CD14-positive monocyte (primary cell): ENCODE results near the gene TP53RK. TPM values are rescaled to one million over a fixed set of nuclear protein-coding genes. Genes with fewer than 3 reads are reported as not detected.

ENCODE experiments used
- DNase-seq, 3 donors: peaks; one replicate each; pipeline ENCODE4 v3.0.0-alpha.2; 2011 to 2022
- H2AFZ ChIP-seq: 2 replicates; pipeline ENCODE4 v1.6.0; 2012; ENCODE audit warnings: mild to moderate bottlenecking, low read depth, low read length, inconsistent platforms; ENCODE audit not compliant: insufficient read depth, poor library complexity, severe bottlenecking
- H3K27ac ChIP-seq, 2 donors: 1 replicate in 1 of 2; 2 replicates in 1 of 2; pipeline ENCODE4 v1.5.1; 2012 to 2013; ENCODE audit warnings: low read length in 2 of 2, control low read depth in 1 of 2, inconsistent platforms in 1 of 2, low read depth in 1 of 2, mild to moderate bottlenecking in 1 of 2
- H3K27me3 ChIP-seq, 2 donors: one replicate each; pipeline versions ENCODE4 v1.6.0 to v1.6.1; 2011 to 2013; ENCODE audit warnings: low read length in 2 of 2; ENCODE audit not compliant: control insufficient read depth in 2 of 2, insufficient read depth in 2 of 2
- H3K36me3 ChIP-seq, 2 donors: replicated peaks in 1 of 2; 1 replicate in 1 of 2; 2 replicates in 1 of 2; pipeline versions ENCODE4 v1.5.1 to v1.6.1; 2012 to 2013; ENCODE audit warnings: low read length in 2 of 2, control low read depth in 1 of 2, inconsistent platforms in 1 of 2, mild to moderate bottlenecking in 1 of 2; ENCODE audit not compliant: insufficient read depth in 2 of 2, control insufficient read depth in 1 of 2
- H3K4me1 ChIP-seq, 2 donors: 1 replicate in 1 of 2; 2 replicates in 1 of 2; pipeline versions ENCODE4 v1.5.1 to v1.6.1; 2012 to 2013; ENCODE audit warnings: low read length in 2 of 2, control low read depth in 1 of 2, inconsistent platforms in 1 of 2, mild to moderate bottlenecking in 1 of 2, moderate library complexity in 1 of 2; ENCODE audit not compliant: insufficient read depth in 2 of 2, control insufficient read depth in 1 of 2
- H3K4me2 ChIP-seq: replicated peaks from 2 replicates; pipeline ENCODE3; 2012; ENCODE audit warnings: low read length, moderate library complexity, mild to moderate bottlenecking; ENCODE audit not compliant: poor library complexity, severe bottlenecking; ENCODE audit errors: extremely low read depth
- H3K4me3 ChIP-seq, 3 experiments: fragments of 200-600 bp in 1 of 3; sonication (generic) in 1 of 3; replicated peaks in 1 of 3; 1 replicate in 2 of 3; 2 replicates in 1 of 3; pipeline ENCODE4 v1.5.1; 2011 to 2013; ENCODE audit warnings: low read length in 3 of 3, mild to moderate bottlenecking in 3 of 3, control low read depth in 2 of 3, low read depth in 2 of 3, inconsistent platforms in 1 of 3, moderate library complexity in 1 of 3
- H3K79me2 ChIP-seq: 2 replicates; pipeline ENCODE4 v1.6.0; 2012; ENCODE audit warnings: mild to moderate bottlenecking, control low read depth, inconsistent platforms, low read length, moderate library complexity; ENCODE audit not compliant: insufficient read depth
- H3K9ac ChIP-seq: 2 replicates; pipeline ENCODE4 v1.6.0; 2017; ENCODE audit warnings: low read length, mild to moderate bottlenecking; ENCODE audit not compliant: insufficient read depth, poor library complexity, severe bottlenecking
- H3K9me3 ChIP-seq, 2 donors: replicated peaks in 1 of 2; 1 replicate in 1 of 2; 2 replicates in 1 of 2; pipeline versions ENCODE4 v1.5.1 to v1.6.1; 2012 to 2013; ENCODE audit warnings: low read length in 2 of 2, control low read depth in 1 of 2; ENCODE audit not compliant: control insufficient read depth in 1 of 2, insufficient read depth in 1 of 2
- H4K20me1 ChIP-seq: 2 replicates; pipeline ENCODE4 v1.6.0; 2012; ENCODE audit warnings: mild to moderate bottlenecking, low read length, control low read depth, moderate library complexity; ENCODE audit not compliant: insufficient read depth
- H3K27ac Mint-ChIP-seq, 7 donors: one replicate each; pipeline ENCODE4 v1.8.0; 2020; ENCODE audit warnings: mild to moderate bottlenecking in 7 of 7, mixed read lengths in 7 of 7, moderate library complexity in 6 of 7, inconsistent platforms in 2 of 7
- H3K27me3 Mint-ChIP-seq, 3 donors: one replicate each; pipeline ENCODE4 v1.8.0; 2021 to 2022; ENCODE audit warnings: low read depth in 3 of 3, mild to moderate bottlenecking in 3 of 3, mixed read lengths in 3 of 3, moderate library complexity in 3 of 3, inconsistent platforms in 1 of 3
- H3K36me3 Mint-ChIP-seq, 2 donors: one replicate each; pipeline ENCODE4 v1.8.0; 2020; ENCODE audit warnings: mixed read lengths in 2 of 2, inconsistent platforms in 1 of 2, mild to moderate bottlenecking in 1 of 2
- H3K4me1 Mint-ChIP-seq: one replicate; pipeline ENCODE4 v1.8.0; 2020; ENCODE audit warnings: mild to moderate bottlenecking, mixed read lengths
- H3K4me3 Mint-ChIP-seq, 2 donors: one replicate each; pipeline ENCODE4 v1.8.0; 2020; ENCODE audit warnings: mild to moderate bottlenecking in 2 of 2, mixed read lengths in 2 of 2, moderate library complexity in 1 of 2
- H3K9me3 Mint-ChIP-seq, 7 donors: one replicate each; pipeline ENCODE4 v1.8.0; 2020 to 2022; ENCODE audit warnings: mixed read lengths in 7 of 7, mild to moderate bottlenecking in 6 of 7, moderate library complexity in 6 of 7, inconsistent platforms in 2 of 7
- CTCF ChIP-seq: fragments of 200-600 bp; IDR thresholded peaks from one replicate; pipeline ENCODE4 v1.8.0; 2022; ENCODE audit warnings: antibody characterized with exemption, mild to moderate bottlenecking
- WGBS: methylation state at CpG from one replicate; pipeline ENCODE4 v1.1.5; 2013; ENCODE audit warnings: missing lambda C conversion rate; ENCODE audit not compliant: insufficient coverage; 5-methylcytosine and 5-hydroxymethylcytosine counted together
- intact Hi-C, 2 donors: fragments of 100-400 bp; cut with micrococcal nuclease; formaldehyde crosslinking; loops; one replicate each; pipeline versions ENCODE4 v1.15.0 to v1.15.1; 2023
- polyA plus RNA-seq, 3 donors: library from polyadenylated mRNA; depleted of rRNA in 1 of 3; unstranded in 2 of 3; stranded (reverse) in 1 of 3; fragments of 300-500 nt in 2 of 3; fragments of >200 nt in 1 of 3; fragmentation: Illumina TruSeq in 2 of 3; gene quantifications; 1 replicate in 2 of 3; 2 replicates in 1 of 3; pipeline ENCODE4 v1.2.3, GENCODE V29; 2012 to 2021

TP53RK gene
- polyA plus RNA-seq, 3 donors = 1.4 to 10.9 (median 9.5) TPM

- Mint-ChIP-seq H3K27ac (no peak overlapping the region), H3K9me3 (peaks cover 1 to 9% (median 6%) of the 10 kb centered on the region in 7 donors), H3K27me3 (peaks cover 3 to 5% (median 4%) of the 10 kb centered on the region in 3 donors), H3K4me1 (no peaks in the 10 kb centered on the region), H3K4me3 (no peak overlapping the region), H3K36me3 (no peaks in the 10 kb centered on the region)
- H3K4me2 ChIP-seq = no peak overlapping the region
- H3K9me3 ChIP-seq = peaks cover 4 to 5% of the 10 kb centered on the region in 2 donors
- no peaks in the 10 kb centered on the region for H4K20me1 ChIP-seq
- no peaks in the 10 kb centered on the region for H3K27me3 ChIP-seq
- intact Hi-C loops = no loop called here
- TF ChIP-seq CTCF = no peak
- 60% methylated on average over 1 of the region's 3 CpGs for WGBS
- no peak overlapping the region for H3K27ac ChIP-seq
- no peaks in the 10 kb centered on the region for H3K4me1 ChIP-seq
- H3K79me2 ChIP-seq = no peaks in the 10 kb centered on the region
- H3K36me3 ChIP-seq = no peaks in the 10 kb centered on the region
- DNase-seq = no peak
- no peak overlapping the region for H3K4me3 ChIP-seq
- H3K9ac ChIP-seq = no peak overlapping the region
- no peak overlapping the region for H2AFZ ChIP-seq
These were observed 23.6 kb downstream of the TP53RK start for GRCh38 chr20:46665602-46666001.

GRCh38 chr20:46663531-46663930, 25.7 kb downstream of the TP53RK start:
- no peak overlapping the region for H3K4me3 ChIP-seq
- H3K36me3 ChIP-seq = no peaks in the 10 kb centered on the region
- no peaks in the 10 kb centered on the region for H3K4me1 ChIP-seq
- intact Hi-C loops = no loop called here
- no peaks in the 10 kb centered on the region for H4K20me1 ChIP-seq
- H3K79me2 ChIP-seq = no peaks in the 10 kb centered on the region
- H3K27me3 ChIP-seq = no peaks in the 10 kb centered on the region
- no peak overlapping the region for H3K27ac Mint-ChIP-seq
- H3K4me2 ChIP-seq = no peak overlapping the region
- H3K4me3 Mint-ChIP-seq = no peak overlapping the region
- H3K4me1 Mint-ChIP-seq = no peaks in the 10 kb centered on the region
- no peak overlapping the region for H2AFZ ChIP-seq
- no peaks in the 10 kb centered on the region for H3K36me3 Mint-ChIP-seq
- no peak overlapping the region for H3K9ac ChIP-seq
- no peak for DNase-seq
- H3K27ac ChIP-seq = no peak overlapping the region
- WGBS = no CpG with 5 or more reads among the region's 3 CpGs
- peaks cover 6 to 9% (median 7%) of the 10 kb centered on the region in 3 donors for H3K27me3 Mint-ChIP-seq
- no peaks in the 10 kb centered on the region for H3K9me3 ChIP-seq
- no peak for TF ChIP-seq CTCF
- H3K9me3 Mint-ChIP-seq = peaks cover 0 to 2% (median 0%) of the 10 kb centered on the region in 7 donors
